ENCODE results near the gene PDE4A. TPM values are rescaled to one million over a fixed set of nuclear protein-coding genes. Genes with fewer than 3 reads are reported as not detected.

The PDE4A gene
- total RNA-seq, 1 experiment from 2014 or later: 0.42 TPM

GRCh38 chr19:10422846-10423245, 2.5 kb downstream of the PDE4A start:
- Mint-ChIP-seq H3K4me1 (ENCODE audit: insufficient read depth, unreplicated experiment) (peaks cover 17% of the 10 kb centered on the region), H3K27ac (ENCODE audit: low read depth, unreplicated experiment) (no peak overlapping the region), H3K27me3 (ENCODE audit: insufficient read depth, unreplicated experiment) (peaks cover 48% of the 10 kb centered on the region), H3K4me3 (ENCODE audit: unreplicated experiment) (no peak overlapping the region), H3K9me3 (ENCODE audit: unreplicated experiment) (no peaks in the 10 kb centered on the region), H3K36me3 (ENCODE audit: insufficient read depth, unreplicated experiment) (no peaks in the 10 kb centered on the region)
- no peak for DNase-seq (ENCODE audit: unreplicated experiment)
- no peak for TF ChIP-seq CTCF (IDR thresholded peaks at IDR 0.05; ENCODE audit: unreplicated experiment)
- ChIA-PET POLR2A (interaction anchor here (0.8 kb wide), 1 partner anchor 20 kb away, joined by 5 read pairs; the partner anchor contains the start of gene CDC37), CTCF (interaction anchor here (1.3 to 4.0 kb wide), 5 partner anchors 9 to 113 kb away, joined by 4 to 34 read pairs (median 21); partner anchors contain the start of gene CDC37)
- intact Hi-C loops (cut with micrococcal nuclease): loop anchor here (5.0 kb wide), 1 partner anchor 144 kb away; the partner anchor contains the start of genes CDKN2D and KRI1
- no TSS peak for BruUV-seq (replicated peaks)

- no peaks in the 10 kb centered on the region for H3K36me3 Mint-ChIP-seq (ENCODE audit: insufficient read depth, unreplicated experiment)
- H3K27me3 Mint-ChIP-seq (ENCODE audit: insufficient read depth, unreplicated experiment): peaks cover 44% of the 10 kb centered on the region
- CTCF ChIA-PET: interaction anchor here (0.6 to 4.0 kb wide), 19 partner anchors 11 to 836 kb away, joined by 3 to 34 read pairs (median 3); partner anchors contain the start of gene CDC37
- intact Hi-C loops (cut with micrococcal nuclease): loop anchor here (2.0 to 5.0 kb wide), 2 partner anchors 21 to 143 kb away; partner anchors contain the start of genes CDC37, CDKN2D and KRI1
- POLR2A ChIA-PET: no interaction called here
- H3K4me1 Mint-ChIP-seq (ENCODE audit: insufficient read depth, unreplicated experiment): peaks cover 9% of the 10 kb centered on the region
- H3K27ac Mint-ChIP-seq (ENCODE audit: low read depth, unreplicated experiment): no peak overlapping the region
- H3K9me3 Mint-ChIP-seq (ENCODE audit: unreplicated experiment): no peaks in the 10 kb centered on the region
- TF ChIP-seq CTCF (IDR thresholded peaks at IDR 0.05; ENCODE audit: unreplicated experiment): peak; percentile 81
- peak; percentile 82 for DNase-seq (ENCODE audit: unreplicated experiment)
- H3K4me3 Mint-ChIP-seq (ENCODE audit: unreplicated experiment): peak overlapping the region; percentile 53
- no TSS peak for BruUV-seq (replicated peaks)
These were observed 3.8 kb downstream of the PDE4A start for GRCh38 chr19:10424011-10424637.

GRCh38 chr19:10427169-10427568, 6.8 kb downstream of the PDE4A start:
- POLR2A ChIA-PET: interaction anchor here (1.4 kb wide), 1 partner anchor 24 kb away, joined by 3 read pairs; the partner anchor contains the start of gene CDC37
- Mint-ChIP-seq H3K4me3 (ENCODE audit: unreplicated experiment) (no peak overlapping the region), H3K36me3 (ENCODE audit: insufficient read depth, unreplicated experiment) (peaks cover 6% of the 10 kb centered on the region), H3K9me3 (ENCODE audit: unreplicated experiment) (no peaks in the 10 kb centered on the region), H3K4me1 (ENCODE audit: insufficient read depth, unreplicated experiment) (peaks cover 5% of the 10 kb centered on the region), H3K27ac (ENCODE audit: low read depth, unreplicated experiment) (no peak overlapping the region), H3K27me3 (ENCODE audit: insufficient read depth, unreplicated experiment) (peaks cover 43% of the 10 kb centered on the region)
- no peak for TF ChIP-seq CTCF (IDR thresholded peaks at IDR 0.05; ENCODE audit: unreplicated experiment)
- intact Hi-C loops (cut with micrococcal nuclease): no loop called here
- CTCF ChIA-PET: interaction anchor here (0.7 to 1.3 kb wide), 2 partner anchors 9 to 177 kb away, joined by 3 to 4 read pairs; no protein-coding TSS in a partner anchor
- no TSS peak for BruUV-seq (replicated peaks)
- no peak for DNase-seq (ENCODE audit: unreplicated experiment)

- peaks cover 5% of the 10 kb centered on the region for H3K4me1 Mint-ChIP-seq (ENCODE audit: insufficient read depth, unreplicated experiment)
- BruUV-seq (replicated peaks): no TSS peak
- no peak overlapping the region for H3K27ac Mint-ChIP-seq (ENCODE audit: low read depth, unreplicated experiment)
- CTCF ChIA-PET: interaction anchor here (2.0 kb wide), 1 partner anchor 15 kb away, joined by 6 read pairs; no protein-coding TSS in a partner anchor
- intact Hi-C loops (cut with micrococcal nuclease): no loop called here
- TF ChIP-seq CTCF (IDR thresholded peaks at IDR 0.05; ENCODE audit: unreplicated experiment): no peak
- peaks cover 34% of the 10 kb centered on the region for H3K27me3 Mint-ChIP-seq (ENCODE audit: insufficient read depth, unreplicated experiment)
- no peak overlapping the region for H3K4me3 Mint-ChIP-seq (ENCODE audit: unreplicated experiment)
- DNase-seq (ENCODE audit: unreplicated experiment): no peak
- no peaks in the 10 kb centered on the region for H3K9me3 Mint-ChIP-seq (ENCODE audit: unreplicated experiment)
- POLR2A ChIA-PET: no interaction called here
- H3K36me3 Mint-ChIP-seq (ENCODE audit: insufficient read depth, unreplicated experiment): peaks cover 6% of the 10 kb centered on the region
These were observed 8.7 kb downstream of the PDE4A start for GRCh38 chr19:10428996-10429381.
